Measurements from ENCODE around the gene RALGAPA2.

DNA sequence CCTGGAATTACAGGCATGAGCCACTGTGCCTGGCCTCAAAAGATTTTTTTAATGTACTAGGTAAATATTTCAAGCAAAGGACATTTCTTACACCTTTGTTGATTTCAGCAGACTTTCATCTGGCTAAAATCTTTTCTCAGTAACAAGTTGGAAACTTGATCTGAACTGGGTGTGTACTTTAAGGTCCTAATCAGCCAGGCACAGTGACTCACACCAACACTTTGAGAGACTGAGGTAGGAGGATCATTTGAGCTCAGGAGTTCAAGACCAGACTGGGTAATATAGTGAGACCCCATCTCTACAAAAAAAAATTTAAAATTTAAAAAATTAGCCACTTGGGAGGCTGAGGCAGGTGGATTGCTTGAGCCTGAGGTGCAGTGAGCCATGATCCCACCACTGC lies 7.0 kb upstream of the RALGAPA2 start:
- TF ChIP-seq ZFX (IDR thresholded peaks at IDR 0.05; ENCODE audit: borderline replicate concordance): no peak
- TF ChIP-seq, protein P1, sequence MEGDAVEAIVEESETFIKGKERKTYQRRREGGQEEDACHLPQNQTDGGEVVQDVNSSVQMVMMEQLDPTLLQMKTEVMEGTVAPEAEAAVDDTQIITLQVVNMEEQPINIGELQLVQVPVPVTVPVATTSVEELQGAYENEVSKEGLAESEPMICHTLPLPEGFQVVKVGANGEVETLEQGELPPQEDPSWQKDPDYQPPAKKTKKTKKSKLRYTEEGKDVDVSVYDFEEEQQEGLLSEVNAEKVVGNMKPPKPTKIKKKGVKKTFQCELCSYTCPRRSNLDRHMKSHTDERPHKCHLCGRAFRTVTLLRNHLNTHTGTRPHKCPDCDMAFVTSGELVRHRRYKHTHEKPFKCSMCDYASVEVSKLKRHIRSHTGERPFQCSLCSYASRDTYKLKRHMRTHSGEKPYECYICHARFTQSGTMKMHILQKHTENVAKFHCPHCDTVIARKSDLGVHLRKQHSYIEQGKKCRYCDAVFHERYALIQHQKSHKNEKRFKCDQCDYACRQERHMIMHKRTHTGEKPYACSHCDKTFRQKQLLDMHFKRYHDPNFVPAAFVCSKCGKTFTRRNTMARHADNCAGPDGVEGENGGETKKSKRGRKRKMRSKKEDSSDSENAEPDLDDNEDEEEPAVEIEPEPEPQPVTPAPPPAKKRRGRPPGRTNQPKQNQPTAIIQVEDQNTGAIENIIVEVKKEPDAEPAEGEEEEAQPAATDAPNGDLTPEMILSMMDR (IDR thresholded peaks at IDR 0.05): no peak
